ENCODE data around the gene OR2V2.

- TF ChIP-seq CTCF (IDR thresholded peaks at IDR 0.05), result no peak
- no peak for TF ChIP-seq POLR2A (IDR thresholded peaks at IDR 0.05)
These were observed 26.3 kb downstream of the OR2V2 start for GRCh38 chr5:181173420-181174342.

Data from right lobe of liver (tissue), 4 donors.